Measurements from ENCODE around the gene CD52. TPM values are rescaled to one million over a fixed set of nuclear protein-coding genes. Genes with fewer than 3 reads are reported as not detected.

CD52 gene
- total RNA-seq, 4 donors from 2014 or later = 4.8 TPM; not detected in 3

- H3K4me3 ChIP-seq = no peak overlapping the region
- TF ChIP-seq EP300 (IDR thresholded peaks at IDR 0.05) (no peak), POLR2A (IDR thresholded peaks at IDR 0.05) (no peak), CTCF (IDR thresholded peaks at IDR 0.05) (no peak)
- 60 to 61% methylated on average over 15 of the region's 15 CpGs for WGBS, 2 donors
- peak overlapping the region in 1 of 4 donors; percentile 19 for H3K27ac ChIP-seq
- no peaks in the 10 kb centered on the region for H3K36me3 ChIP-seq
- DNase-seq (ENCODE audit: low spot score in 2 of 2) = no peak
- H3K4me1 ChIP-seq = peaks cover 0 to 14% (median 5%) of the 10 kb centered on the region in 4 donors
- H3K27me3 ChIP-seq = peaks cover 2 to 77% of the 10 kb centered on the region in 2 donors
- no peaks in the 10 kb centered on the region for H3K9me3 ChIP-seq
Observed at GRCh38 chr1:26358411-26359384, 40.9 kb downstream of the CD52 start.

- WGBS, 2 donors = 1 to 4% methylated on average over 31 to 65 of the region's 67 CpGs
- Histone ChIP-seq H3K4me1 (peaks cover 0 to 14% (median 5%) of the 10 kb centered on the region in 4 donors), H3K9me3 (no peaks in the 10 kb centered on the region), H3K36me3 (no peaks in the 10 kb centered on the region), H3K4me3 (peak overlapping the region in 2 of 4 donors; percentile 16 to 29), H3K27ac (no peak overlapping the region), H3K27me3 (peaks cover 2 to 82% of the 10 kb centered on the region in 2 donors)
- no peak for DNase-seq (ENCODE audit: low spot score in 2 of 2)
- TF ChIP-seq POLR2A (IDR thresholded peaks at IDR 0.05) (no peak), CTCF (IDR thresholded peaks at IDR 0.05) (no peak)
Observed at GRCh38 chr1:26359981-26360806, 42.4 kb downstream of the CD52 start.

- no peak for TF ChIP-seq CTCF (IDR thresholded peaks at IDR 0.05)
- TF ChIP-seq POLR2A (IDR thresholded peaks at IDR 0.05) = no peak
- TF ChIP-seq EP300 (IDR thresholded peaks at IDR 0.05) = no peak
- no peak for DNase-seq (ENCODE audit: low spot score in 2 of 2)
- WGBS, 2 donors = 57 to 63% methylated on average over 24 to 27 of the region's 27 CpGs
- H3K36me3 ChIP-seq = no peaks in the 10 kb centered on the region
- H3K27ac ChIP-seq = no peak overlapping the region
- H3K4me1 ChIP-seq = peaks cover 0 to 14% (median 5%) of the 10 kb centered on the region in 4 donors
- H3K4me3 ChIP-seq = peak overlapping the region in 1 of 4 donors; percentile 16
- no peaks in the 10 kb centered on the region for H3K9me3 ChIP-seq
- peaks cover 2 to 81% of the 10 kb centered on the region in 2 donors for H3K27me3 ChIP-seq
Observed at GRCh38 chr1:26360807-26361604, 43.2 kb downstream of the CD52 start.

GRCh38 chr1:26361605-26362122 is 43.9 kb downstream of the CD52 start:
- no peak overlapping the region for H3K27ac ChIP-seq
- no peaks in the 10 kb centered on the region for H3K36me3 ChIP-seq
- WGBS, 2 donors = 83 to 97% methylated on average over 7 to 12 of the region's 12 CpGs
- TF ChIP-seq CTCF (IDR thresholded peaks at IDR 0.05) (no peak), POLR2A (IDR thresholded peaks at IDR 0.05) (no peak), EP300 (IDR thresholded peaks at IDR 0.05) (no peak)
- H3K27me3 ChIP-seq = peaks cover 2 to 76% of the 10 kb centered on the region in 2 donors
- H3K4me1 ChIP-seq = peaks cover 0 to 14% (median 5%) of the 10 kb centered on the region in 4 donors
- H3K9me3 ChIP-seq = no peaks in the 10 kb centered on the region
- no peak overlapping the region for H3K4me3 ChIP-seq
- no peak for DNase-seq (ENCODE audit: low spot score in 2 of 2)
